GM10248 (cell line): ENCODE measurements around the gene TEP1.

Experiments used
- CTCF ChIA-PET: fragments of 300-600 bp; sonication (Branson Sonifier 250); formaldehyde crosslinking; extraction: SDS; loops from one replicate; lab custom pipeline; 2021; ENCODE audit warnings: antibody characterized with exemption; lab: Yijun Ruan, JAX
- POLR2A ChIA-PET: fragments of 350-650 bp; sonication (Branson Sonifier 250); formaldehyde crosslinking; extraction: SDS; loops from one replicate; lab custom pipeline; 2020; ENCODE audit warnings: antibody characterized with exemption; lab: Yijun Ruan, JAX
- DNase-seq: peaks from one replicate; pipeline ENCODE4 v3.0.0; 2012; ENCODE audit errors: extremely low spot score
- CTCF ChIP-seq: IDR thresholded peaks from 2 replicates; pipeline ENCODE4 v1.5.1; 2012; ENCODE audit warnings: mild to moderate bottlenecking, low read depth; ENCODE audit errors: extremely low read depth, missing control alignments, control extremely low read depth

The TEP1 gene

GRCh38 chr14:20421267-20421666 lies 8.0 kb upstream of the TEP1 start:
- ChIA-PET POLR2A (interaction anchor here (1.6 kb wide), 1 partner anchor 48 kb away, joined by 4 read pairs; the partner anchor contains the start of gene PNP), CTCF (interaction anchor here (1.1 to 3.1 kb wide), 5 partner anchors 10 to 192 kb away, joined by 3 to 13 read pairs (median 4); no protein-coding TSS in a partner anchor)
- DNase-seq = no peak
- no peak for TF ChIP-seq CTCF

- ChIA-PET CTCF (interaction anchor here (1.0 to 1.1 kb wide), 2 partner anchors 25 to 191 kb away, joined by 3 to 4 read pairs; no protein-coding TSS in a partner anchor), POLR2A (interaction anchor here (0.6 kb wide), 1 partner anchor 17 kb away, joined by 5 read pairs; no protein-coding TSS in a partner anchor)
- TF ChIP-seq CTCF = no peak
- no peak for DNase-seq
These were observed 6.1 kb upstream of the TEP1 start for GRCh38 chr14:20419419-20419818.

- ChIA-PET CTCF (interaction anchor here (1.0 kb wide), 2 partner anchors 24 to 37 kb away, joined by 3 read pairs; partner anchors contain the start of genes APEX1 and OSGEP), POLR2A (no interaction called here)
These were observed 5.2 kb upstream of the TEP1 start for GRCh38 chr14:20418501-20418909.

GRCh38 chr14:20417250-20418186 lies 4.2 kb upstream of the TEP1 start:
- no peak for DNase-seq
- ChIA-PET POLR2A (interaction anchor here (0.6 to 0.9 kb wide), 2 partner anchors 44 to 75 kb away, joined by 4 read pairs; no protein-coding TSS in a partner anchor), CTCF (interaction anchor here (0.7 to 1.3 kb wide), 6 partner anchors 10 to 196 kb away, joined by 3 to 5 read pairs (median 3); partner anchors contain the start of genes APEX1, OSGEP and PARP2)
- no peak for TF ChIP-seq CTCF

More at GRCh38 chr14:20418501-20418909, 5.2 kb upstream of the TEP1 start:
- TF ChIP-seq CTCF = no peak
- no peak for DNase-seq

- ChIA-PET CTCF (interaction anchor here (0.7 to 4.4 kb wide), 42 partner anchors 8 to 555 kb away, joined by 3 to 54 read pairs (median 5); partner anchors contain the start of genes APEX1, KLHL33, OSGEP and PARP2), POLR2A (interaction anchor here (0.9 to 1.5 kb wide), 2 partner anchors 53 to 73 kb away, joined by 5 to 11 read pairs; partner anchors contain the start of genes PARP2 and PNP)
- DNase-seq = no peak
- no peak for TF ChIP-seq CTCF
These were observed 2.9 kb upstream of the TEP1 start for GRCh38 chr14:20416223-20416622.

GRCh38 chr14:20415782-20416206 lies 2.5 kb upstream of the TEP1 start:
- peak; percentile 59 for DNase-seq
- POLR2A ChIA-PET = interaction anchor here (0.9 to 1.5 kb wide), 2 partner anchors 54 to 73 kb away, joined by 5 to 11 read pairs; partner anchors contain the start of genes PARP2 and PNP
- TF ChIP-seq CTCF = peak; percentile 56
- CTCF ChIA-PET = interaction anchor here (0.6 to 4.4 kb wide), 49 partner anchors 8 to 555 kb away, joined by 3 to 54 read pairs (median 5); partner anchors contain the start of genes APEX1, KLHL33, OSGEP and PARP2
